Activated CD4-positive, alpha-beta T cell treated with anti-CD3 and anti-CD28 coated beads, Interleukin-2, amount 50 U/mL, for 1 hour (primary cell): Measurements from ENCODE around the gene SUZ12.
"Not testable (repeated sequence)": the region's sequence is repeated elsewhere in the genome, so short reads cannot be mapped to it uniquely, and the experiment has no call there.

Experiments used
- DNase-seq: peaks from one replicate; pipeline ENCODE4 v3.0.0-alpha.2; 2020

Gene SUZ12

GRCh38 chr17:31936615-31937609 is at the start of gene SUZ12:
Gene SUZ12, plus strand, starts transcription at chr17:31937007. Its CDS starts 240 bp downstream, at chr17:31937247.
- peak; percentile 81 for DNase-seq

- DNase-seq: no peak
Measured at GRCh38 chr17:31888124-31888523, 48.7 kb upstream of the SUZ12 start.

GRCh38 chr17:31900877-31901276 is 35.9 kb upstream of the SUZ12 start:
- DNase-seq: no peak

- no peak for DNase-seq
Measured at GRCh38 chr17:31902693-31903092, 34.1 kb upstream of the SUZ12 start.

GRCh38 chr17:31903401-31903800 is 33.4 kb upstream of the SUZ12 start:
- DNase-seq: no peak

- DNase-seq: no peak
Measured at GRCh38 chr17:31907342-31907962, 29.4 kb upstream of the SUZ12 start.

GRCh38 chr17:31908386-31908785 is 28.4 kb upstream of the SUZ12 start:
- DNase-seq: no peak

GRCh38 chr17:31912705-31913104 is 24.1 kb upstream of the SUZ12 start:
- DNase-seq: not testable (repeated sequence)

GRCh38 chr17:31915456-31916100 is 21.2 kb upstream of the SUZ12 start:
- DNase-seq: no peak

- no peak for DNase-seq
Measured at GRCh38 chr17:31916491-31917064, 20.2 kb upstream of the SUZ12 start.

GRCh38 chr17:31917065-31917529 is 19.7 kb upstream of the SUZ12 start:
- no peak for DNase-seq

GRCh38 chr17:31917721-31918120 is 19.1 kb upstream of the SUZ12 start:
- DNase-seq: not testable (repeated sequence)

GRCh38 chr17:31918701-31919128 is 18.1 kb upstream of the SUZ12 start:
- no peak for DNase-seq

GRCh38 chr17:31919802-31920525 is 16.8 kb upstream of the SUZ12 start:
- no peak for DNase-seq

- no peak for DNase-seq
Measured at GRCh38 chr17:31926100-31926729, 10.6 kb upstream of the SUZ12 start.

- no peak for DNase-seq
Measured at GRCh38 chr17:31931756-31932155, 5.1 kb upstream of the SUZ12 start.

GRCh38 chr17:31935512-31935911 is 1.3 kb upstream of the SUZ12 start:
- DNase-seq: no peak

GRCh38 chr17:31937926-31938641 is 1.3 kb downstream of the SUZ12 start:
- DNase-seq: not testable (repeated sequence)

- DNase-seq: not testable (repeated sequence)
Measured at GRCh38 chr17:31941916-31942315, 5.1 kb downstream of the SUZ12 start.

- not testable (repeated sequence) for DNase-seq
Measured at GRCh38 chr17:31942396-31942795, 5.6 kb downstream of the SUZ12 start.

- DNase-seq: not testable (repeated sequence)
Measured at GRCh38 chr17:31951953-31952352, 15.1 kb downstream of the SUZ12 start.
